GM18517 (cell line): ENCODE data around the gene PDGFB.

ENCODE experiments used
- ATAC-seq: cut with Tn5 transposase; IDR thresholded peaks from one replicate; pipeline ENCODE4 v1.9.1; 2021; ENCODE audit warnings: mild to moderate bottlenecking, moderate library complexity; ENCODE audit not compliant: unreplicated experiment

Gene PDGFB

GRCh38 chr22:39177456-39177775 is 67.4 kb downstream of the PDGFB start:
- no peak for ATAC-seq

GRCh38 chr22:39176714-39177455 is 67.9 kb downstream of the PDGFB start:
- ATAC-seq, result no peak

DNA sequence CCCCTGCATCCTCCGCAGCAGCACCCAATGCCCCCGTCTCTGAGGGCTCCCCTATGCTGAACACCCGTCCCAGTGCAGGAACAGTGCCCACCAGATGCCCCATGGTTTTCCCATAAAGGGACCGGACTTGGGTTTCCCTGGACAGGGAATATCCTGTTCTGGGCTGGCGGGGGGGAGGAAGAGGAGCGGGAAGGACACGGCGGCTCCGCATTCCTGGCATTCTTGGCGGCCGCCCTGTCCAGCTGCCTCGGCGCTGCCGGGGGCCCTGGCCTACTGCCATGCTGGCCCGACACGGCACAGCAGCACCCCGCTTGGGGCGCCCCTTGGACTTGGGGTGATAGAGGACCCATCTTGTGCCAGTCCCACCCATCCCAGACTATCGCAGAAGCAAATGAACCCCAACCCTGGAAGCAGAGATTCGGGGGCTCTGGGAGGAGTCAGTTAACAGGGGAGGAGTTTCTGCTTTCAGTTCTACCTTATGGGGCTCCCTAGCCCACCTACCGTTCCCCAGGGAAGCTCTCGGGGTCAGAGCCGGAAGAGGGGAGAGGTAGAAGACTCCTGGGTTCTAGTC is 68.6 kb downstream of the PDGFB start:
- no peak for ATAC-seq

GRCh38 chr22:39175353-39176142 is 69.2 kb downstream of the PDGFB start:
- no peak for ATAC-seq

DNA sequence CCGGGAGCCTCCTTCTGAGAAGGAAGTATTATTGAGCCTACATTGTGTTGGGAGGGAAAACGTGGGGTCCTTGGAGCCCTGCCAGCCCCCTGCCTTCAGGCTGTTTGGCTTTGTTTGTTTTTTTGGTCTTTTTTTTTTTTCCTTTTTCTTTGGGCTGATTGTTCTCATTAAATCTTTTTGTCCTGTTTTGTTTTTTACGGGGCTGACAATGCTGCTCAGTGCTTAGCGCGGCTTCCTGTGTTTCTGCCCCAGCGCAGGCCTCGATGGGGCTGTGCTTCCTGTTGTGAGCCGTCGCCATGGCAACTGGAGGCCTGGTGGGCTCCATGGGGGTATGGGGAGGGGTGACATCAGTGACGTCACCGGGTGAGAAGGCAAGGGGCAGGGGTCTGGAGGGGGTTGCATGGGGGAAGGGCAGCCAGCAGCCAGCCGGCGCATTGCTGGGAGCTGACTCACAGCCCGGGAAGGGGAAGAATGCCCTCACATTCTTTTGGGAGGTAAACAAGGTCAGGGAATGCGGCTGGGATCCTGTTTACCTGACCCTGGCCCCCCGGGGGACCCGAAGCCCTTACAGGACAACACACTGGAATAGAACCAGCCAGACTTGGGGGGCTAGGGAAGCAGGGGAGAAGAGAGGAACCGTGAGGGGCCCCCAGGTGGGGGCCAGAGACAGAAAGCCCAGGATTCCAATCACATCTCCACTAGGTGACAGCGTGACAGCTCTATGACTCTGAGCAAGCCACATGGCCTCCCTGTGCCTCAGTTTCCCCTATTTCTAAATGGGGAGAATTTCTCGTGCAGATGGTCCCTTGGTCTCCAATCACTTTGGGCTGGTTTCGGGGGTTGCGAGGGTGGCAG is 70.1 kb downstream of the PDGFB start:
- ATAC-seq, result no peak

DNA sequence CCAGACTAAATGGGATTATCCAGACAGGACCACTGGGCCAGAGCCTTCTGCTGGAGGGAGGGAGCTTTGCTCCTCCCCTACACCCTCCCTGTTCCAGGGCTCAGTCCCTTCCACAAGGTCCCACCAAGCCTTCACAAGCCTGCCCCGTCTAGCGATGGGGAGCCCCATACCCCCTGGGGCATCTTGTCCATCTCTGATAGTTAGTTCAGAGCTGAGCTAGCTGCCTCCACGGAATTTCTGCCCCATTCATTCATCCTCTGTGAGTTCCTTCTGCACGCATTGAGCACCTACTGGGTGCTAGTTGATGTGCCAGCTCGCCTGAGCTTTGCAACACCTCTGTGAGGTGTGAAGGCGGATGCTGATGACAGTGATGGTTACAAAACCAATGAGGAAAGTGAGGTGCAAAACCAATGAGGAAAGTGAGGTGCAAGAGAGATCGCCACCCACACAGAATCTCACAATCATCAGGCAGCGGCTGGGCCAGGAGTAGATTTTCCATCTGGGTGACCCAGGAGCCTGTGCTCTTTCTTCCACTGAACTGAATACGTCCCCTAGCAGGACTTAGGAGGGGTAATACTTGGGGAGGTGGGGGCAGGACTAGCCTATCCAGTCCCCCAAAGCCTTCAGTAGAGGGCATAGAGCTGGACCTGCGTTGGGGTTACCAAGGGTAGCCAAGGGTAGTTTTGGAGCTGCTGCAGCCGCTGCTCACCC is 70.8 kb downstream of the PDGFB start:
- ATAC-seq, result no peak
